ENCODE results near the gene TMOD1.
"Not testable (repeated sequence)": the region's sequence is repeated elsewhere in the genome, so short reads cannot be mapped to it uniquely, and the experiment has no call there.

TMOD1 gene

DNA sequence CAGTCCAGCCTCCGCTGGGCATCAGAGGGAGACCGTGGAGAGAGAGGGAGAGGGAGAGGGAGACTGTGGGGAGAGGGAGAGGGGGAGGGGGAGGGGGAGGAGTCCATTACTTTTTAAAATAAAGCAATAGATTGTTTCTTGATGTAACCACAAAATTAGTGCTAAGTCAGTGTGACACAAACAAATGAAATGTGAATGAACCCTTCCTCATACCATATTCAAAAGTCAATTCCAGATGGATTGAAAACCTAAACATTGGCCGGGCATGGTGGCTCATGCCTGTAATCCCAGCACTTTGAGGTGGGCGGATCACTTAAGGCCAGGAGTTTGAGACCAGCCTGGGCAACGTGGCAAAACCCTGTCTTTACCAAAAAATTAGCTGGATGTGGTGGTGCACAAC is 2.6 kb upstream of the TMOD1 start:
- not testable (repeated sequence) for DNase-seq (ENCODE audit: low read depth)

DNA sequence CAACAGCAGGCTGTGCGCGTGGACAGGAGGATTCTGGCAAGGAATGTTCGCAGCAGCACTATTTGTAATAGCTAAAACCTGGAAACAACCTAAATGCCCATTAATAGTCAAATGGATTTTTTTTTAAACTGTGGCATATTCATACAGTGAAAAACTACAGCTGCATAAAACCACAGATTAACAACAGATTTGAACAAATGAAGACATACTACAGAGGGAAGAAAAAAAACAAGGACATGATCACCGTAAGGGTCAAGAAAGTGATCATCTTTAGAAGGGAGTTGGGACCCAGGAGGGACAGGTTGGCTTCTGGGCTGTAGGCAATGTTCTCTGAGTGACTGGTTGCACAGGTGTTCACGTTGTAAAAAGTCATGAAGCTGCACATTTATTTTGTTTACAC is 1.2 kb upstream of the TMOD1 start:
- DNase-seq (ENCODE audit: low read depth), result no peak

GRCh38 chr9:97500765-97501176 is 695 bp upstream of the TMOD1 start:
- no peak for DNase-seq (ENCODE audit: low read depth)

- DNase-seq (ENCODE audit: low read depth), result no peak
Observed at GRCh38 chr9:97501972-97502221, 431 bp downstream of the TMOD1 start.

DNA sequence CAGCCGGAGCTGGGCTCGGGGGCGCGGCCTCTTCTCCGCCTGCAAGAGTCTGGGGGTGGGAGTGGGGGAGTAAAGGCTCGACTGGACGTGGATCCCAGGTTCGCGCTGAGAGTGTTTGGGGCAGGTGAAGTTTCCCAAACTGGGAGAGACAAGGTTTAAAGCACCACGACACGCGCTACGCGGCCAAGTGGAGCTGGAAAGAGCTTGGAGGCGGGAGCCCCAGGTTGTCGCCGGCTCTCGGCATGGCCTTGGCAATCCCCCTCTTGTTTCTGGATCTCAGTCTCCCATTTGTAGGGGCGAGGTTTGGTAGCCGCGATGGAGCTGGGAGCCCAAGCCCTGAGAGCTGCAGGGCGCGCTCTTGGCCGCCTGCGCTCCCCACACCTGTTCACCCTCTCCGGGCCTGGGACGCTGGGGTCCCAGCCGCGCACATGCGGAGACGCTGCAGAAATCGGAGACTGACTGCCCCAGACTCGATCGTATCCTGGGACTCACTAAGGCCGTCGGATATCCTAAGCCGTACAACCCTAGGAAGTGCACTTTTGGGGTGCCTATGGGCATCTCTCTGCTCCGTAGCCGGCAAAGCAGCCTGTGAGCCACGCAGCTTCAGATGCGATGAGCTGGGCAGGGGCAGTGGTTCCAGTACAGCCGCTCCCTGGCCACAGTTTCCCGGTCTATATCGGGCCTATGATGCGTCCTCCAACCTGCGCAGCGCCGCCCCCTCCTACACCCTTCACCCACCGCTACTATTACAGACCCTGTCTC is 937 bp downstream of the TMOD1 start:
- no peak for DNase-seq (ENCODE audit: low read depth)

GRCh38 chr9:97502984-97503861 is 1.8 kb downstream of the TMOD1 start:
- no peak for DNase-seq (ENCODE audit: low read depth)

- no peak for DNase-seq (ENCODE audit: low read depth)
Observed at GRCh38 chr9:97503862-97504210, 2.4 kb downstream of the TMOD1 start.

- DNase-seq (ENCODE audit: low read depth), result no peak
Observed at GRCh38 chr9:97504381-97505216, 3.1 kb downstream of the TMOD1 start.

DNA sequence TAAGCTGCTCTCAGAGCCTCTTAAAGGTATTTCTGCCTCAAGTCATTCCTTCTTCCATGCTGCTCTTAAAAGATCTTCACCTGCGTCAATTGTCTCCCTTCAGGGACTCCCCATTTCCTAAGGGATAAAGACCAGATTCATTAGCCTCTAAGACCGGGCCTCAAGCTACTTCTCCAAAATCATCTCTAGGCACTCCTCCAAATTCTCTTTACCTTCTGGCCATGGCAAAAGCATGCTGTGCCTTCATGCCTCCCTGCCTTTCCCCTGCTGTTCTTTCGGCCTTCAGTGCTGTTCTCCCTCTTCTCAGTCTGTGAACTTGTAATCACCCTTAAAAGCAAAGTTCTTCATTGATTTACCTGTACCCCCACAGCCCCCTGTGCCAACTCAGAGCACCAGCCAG is 4.4 kb downstream of the TMOD1 start:
- no peak for DNase-seq (ENCODE audit: low read depth)

DNA sequence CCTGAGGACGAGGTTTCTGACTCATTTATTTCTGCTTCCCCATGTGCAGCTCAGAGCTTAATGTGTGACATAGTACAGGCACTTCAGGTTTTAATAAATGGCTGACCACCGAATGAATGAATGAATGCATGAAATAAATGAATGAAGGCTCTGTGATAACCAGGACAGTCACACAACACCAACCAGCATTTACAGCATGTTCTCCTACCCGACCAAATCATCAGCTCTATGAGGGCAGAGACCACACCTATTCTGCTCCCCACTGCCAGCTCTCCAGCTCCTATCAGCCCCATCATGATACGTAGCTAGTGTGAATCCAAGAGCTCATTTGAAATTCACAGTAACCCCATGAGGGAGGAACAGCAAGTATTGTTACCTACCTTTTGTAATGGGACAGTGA is 4.8 kb downstream of the TMOD1 start:
- no peak for DNase-seq (ENCODE audit: low read depth)

DNA sequence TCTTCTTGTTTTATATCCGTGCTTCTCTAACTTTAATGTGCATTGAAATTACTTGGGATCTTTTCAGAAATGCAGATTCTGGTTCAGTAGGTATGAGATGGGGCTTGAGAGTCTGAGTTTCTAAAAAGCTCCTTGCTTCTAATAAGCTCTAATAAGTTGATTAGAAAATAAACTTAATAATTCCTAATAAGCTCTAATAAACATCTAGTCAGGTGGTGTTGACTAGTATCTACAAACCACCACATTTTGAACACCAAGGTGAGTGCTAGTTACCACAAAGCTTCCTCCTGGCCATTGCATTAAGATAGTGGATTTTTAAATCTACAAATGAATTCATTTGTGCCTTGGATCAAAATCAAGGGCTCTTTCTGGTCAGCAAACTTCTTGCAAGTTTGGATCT is 5.3 kb downstream of the TMOD1 start:
- DNase-seq (ENCODE audit: low read depth), result no peak

GRCh38 chr9:97507428-97507984 is 6.0 kb downstream of the TMOD1 start:
- no peak for DNase-seq (ENCODE audit: low read depth)

GRCh38 chr9:97508852-97509251 is 7.4 kb downstream of the TMOD1 start:
- no peak for DNase-seq (ENCODE audit: low read depth)

DNA sequence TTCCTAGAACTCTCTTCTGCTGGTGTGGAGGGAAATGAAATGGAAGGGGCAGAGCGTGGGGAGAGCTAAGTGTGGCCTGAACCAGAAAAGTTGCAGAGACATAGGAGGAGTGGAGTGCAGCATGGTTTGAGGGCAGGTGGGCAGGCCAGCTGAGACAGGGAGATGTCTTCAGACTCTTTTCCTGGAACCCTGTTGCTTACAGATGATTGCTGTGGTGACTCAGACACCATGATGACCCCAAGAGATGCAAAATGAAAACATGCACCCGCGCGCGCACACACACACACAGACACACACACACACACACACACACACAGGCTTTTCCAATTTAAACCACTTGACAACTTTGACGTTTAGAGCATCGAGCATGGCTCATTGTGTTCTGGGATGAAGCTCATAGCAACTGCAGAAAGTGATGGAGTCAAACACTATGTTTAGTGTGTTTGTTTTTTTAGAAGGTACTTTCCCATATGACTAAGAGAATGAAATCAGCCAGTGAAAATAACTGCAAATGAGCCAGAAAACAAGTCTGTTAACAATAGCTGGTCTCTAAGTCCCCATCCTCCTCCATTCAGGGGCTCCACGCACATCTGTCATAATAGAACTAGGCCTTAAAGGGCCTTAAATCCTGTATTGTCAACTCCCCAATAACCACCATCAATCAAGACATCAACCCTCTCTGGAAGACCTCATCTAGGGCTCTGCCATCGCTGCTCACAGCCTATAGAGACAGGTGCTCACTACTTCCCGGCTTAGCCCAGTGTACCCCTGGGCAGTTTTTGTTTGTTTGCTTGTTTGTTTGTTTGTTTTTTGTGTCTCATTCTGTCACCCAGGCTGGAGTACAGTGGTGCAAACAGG is 9.6 kb downstream of the TMOD1 start:
- no peak for DNase-seq (ENCODE audit: low read depth)

- no peak for DNase-seq (ENCODE audit: low read depth)
Observed at GRCh38 chr9:97511655-97512427, 10.4 kb downstream of the TMOD1 start.

DNA sequence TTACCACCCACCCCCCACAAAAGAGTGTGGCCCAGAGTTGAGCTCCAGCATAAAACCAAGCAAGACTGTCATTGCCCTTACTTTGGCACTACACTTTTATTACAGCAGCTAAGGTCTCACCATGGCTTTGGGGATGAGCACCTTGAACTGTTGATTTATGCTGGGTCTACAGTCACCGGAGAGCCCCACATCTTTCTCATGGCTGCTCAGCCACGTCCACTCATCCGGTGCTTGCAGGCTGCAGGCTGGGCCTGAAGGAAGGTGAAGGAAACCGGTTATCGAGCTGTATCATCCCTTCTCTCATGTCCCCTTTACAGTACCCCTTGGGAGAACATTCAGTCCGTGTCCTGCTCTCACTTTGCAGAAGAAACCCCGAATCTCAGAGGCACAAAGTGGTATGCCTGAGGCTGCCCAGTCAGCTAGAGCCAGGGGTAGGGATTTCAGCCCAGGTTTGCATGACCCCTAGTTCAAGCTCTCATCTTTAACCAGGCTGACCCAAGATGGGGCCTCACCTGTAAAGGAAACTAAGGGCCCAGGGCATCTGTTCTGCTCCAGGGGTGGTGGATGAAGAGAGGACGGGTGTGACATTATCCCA is 11.6 kb downstream of the TMOD1 start:
- DNase-seq (ENCODE audit: low read depth), result no peak

- no peak for DNase-seq (ENCODE audit: low read depth)
Observed at GRCh38 chr9:97514531-97514930, 13.1 kb downstream of the TMOD1 start.

DNA sequence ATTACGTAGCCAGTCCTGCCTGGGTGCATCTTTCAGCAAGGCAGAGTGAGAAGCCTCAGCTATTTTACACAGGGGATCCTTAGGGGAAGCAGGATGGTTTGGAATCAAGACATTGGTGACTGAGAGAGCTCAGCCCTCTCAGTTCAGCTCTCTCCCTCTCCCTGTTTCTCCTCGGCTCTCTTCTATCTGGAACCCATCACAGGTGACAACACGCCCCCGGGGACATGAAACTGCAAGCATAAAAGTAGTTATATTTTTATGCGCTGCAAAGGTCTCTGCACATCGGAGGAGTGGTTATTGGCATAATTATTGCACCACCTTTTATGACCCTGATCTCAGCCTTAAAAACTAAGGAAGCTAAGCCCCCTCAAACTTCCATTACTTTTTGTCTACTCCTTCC is 14.2 kb downstream of the TMOD1 start:
- DNase-seq (ENCODE audit: low read depth), result no peak

GRCh38 chr9:97516111-97516510 is 14.6 kb downstream of the TMOD1 start:
- DNase-seq (ENCODE audit: low read depth), result no peak

DNA sequence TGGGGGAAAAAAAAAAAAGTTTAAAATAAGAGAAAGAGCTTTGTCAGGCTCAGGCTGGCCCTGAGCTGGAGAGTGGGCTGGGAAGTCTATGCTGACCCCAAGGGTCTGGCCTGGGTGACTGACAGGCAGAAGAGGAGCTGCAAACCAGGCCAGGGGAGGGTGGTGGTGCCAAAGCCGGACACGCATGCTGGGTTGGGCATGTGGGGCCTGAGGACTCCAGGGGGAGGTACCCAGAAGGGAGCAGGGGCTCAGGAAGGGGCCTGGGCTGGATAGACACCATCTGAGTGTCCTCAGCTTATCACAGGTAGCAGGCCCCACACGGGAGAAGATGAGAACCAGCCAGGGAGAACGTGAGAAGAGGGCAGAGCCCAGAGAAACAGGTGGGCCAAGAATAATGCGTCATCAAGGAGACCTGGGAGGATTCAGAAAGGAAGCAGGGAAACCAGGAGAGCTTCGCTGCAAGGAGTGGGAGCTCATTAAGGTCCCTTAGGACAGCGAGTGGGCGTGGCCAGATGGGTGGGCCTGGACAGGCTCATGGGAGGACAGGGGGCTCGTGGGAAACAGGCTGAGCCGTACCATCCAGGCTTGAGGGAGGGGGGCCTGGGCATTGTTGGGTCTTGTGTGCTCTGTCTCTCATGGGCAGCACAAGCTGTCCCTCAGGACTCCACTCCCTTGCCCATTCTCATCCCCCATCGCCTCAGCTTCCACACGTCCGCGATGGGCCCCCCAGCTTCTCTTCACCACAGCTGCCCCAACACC is 16.0 kb downstream of the TMOD1 start:
- no peak for DNase-seq (ENCODE audit: low read depth)
